ENCODE measurements around the gene TRIM59.

Gene TRIM59

DNA sequence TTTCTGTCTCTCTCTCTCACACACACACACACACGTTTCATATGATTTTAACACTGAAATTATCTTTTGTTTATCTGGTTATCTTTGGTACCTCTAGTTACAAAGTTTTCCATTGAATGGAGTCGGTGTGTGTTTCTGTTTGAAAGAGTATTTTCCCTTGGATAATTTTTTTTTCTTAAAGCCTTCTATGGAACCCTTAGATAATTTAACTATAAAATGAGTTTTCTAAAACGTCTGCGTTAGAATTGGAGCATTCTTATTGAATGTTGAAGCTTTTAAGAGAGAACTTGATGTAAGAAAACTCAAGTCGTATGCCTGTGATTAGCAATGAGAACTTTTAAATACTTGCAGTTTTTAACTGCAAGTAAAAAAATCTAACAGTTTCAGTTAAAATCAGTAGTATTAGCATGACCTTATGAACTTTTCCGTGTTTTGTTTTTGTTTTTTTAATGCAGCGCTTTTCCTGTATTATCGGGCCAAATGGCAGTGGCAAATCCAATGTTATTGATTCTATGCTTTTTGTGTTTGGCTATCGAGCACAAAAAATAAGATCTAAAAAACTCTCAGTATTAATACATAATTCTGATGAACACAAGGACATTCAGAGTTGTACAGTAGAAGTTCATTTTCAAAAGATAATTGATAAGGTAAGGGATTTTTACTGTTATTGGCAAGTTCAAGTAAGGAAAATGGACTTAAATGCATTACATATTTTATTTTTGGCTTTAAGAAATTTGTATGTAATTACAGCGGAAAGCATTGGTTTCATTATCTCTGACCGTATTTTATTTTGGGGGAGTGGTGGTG lies 47.2 kb downstream of the TRIM59 start:
- no peak for DNase-seq (ENCODE audit: low read depth)

DNA sequence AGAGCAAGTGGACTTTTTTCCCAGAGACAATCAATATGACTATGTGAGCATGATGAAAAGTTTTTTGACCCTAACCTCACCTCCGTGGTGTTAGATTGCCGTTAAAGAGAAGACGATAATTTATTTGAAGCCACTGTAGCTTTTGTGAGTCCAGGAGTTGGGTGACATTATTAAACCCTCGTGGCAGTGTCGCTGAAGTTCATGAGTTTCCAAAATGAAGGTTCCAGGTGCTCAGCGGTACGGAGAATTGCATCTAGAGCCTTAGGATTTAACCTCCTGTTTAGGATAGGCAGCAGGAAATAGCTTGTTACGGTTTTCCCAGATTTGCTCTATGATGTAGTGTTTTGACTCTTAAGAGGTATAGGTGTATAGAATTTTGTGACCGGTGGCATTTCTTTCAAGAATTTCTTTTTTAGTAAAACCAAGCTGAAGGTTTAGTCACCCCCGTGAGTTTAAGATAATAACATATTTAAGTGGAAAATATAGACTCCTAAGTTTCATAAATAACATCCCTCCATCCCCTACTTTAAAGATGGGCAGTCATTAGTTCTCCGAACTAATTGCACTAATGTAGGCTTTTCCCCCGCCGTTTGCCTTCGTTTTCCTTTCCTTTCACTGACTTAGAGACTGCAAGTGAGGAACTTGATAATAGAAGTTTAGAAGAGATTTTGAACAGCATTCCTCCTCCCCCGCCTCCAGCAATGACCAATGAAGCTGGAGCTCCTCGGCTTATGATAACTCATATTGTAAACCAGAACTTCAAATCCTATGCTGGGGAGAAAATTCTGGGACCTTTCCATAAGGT lies 48.1 kb downstream of the TRIM59 start:
- DNase-seq (ENCODE audit: low read depth) = no peak

DNA sequence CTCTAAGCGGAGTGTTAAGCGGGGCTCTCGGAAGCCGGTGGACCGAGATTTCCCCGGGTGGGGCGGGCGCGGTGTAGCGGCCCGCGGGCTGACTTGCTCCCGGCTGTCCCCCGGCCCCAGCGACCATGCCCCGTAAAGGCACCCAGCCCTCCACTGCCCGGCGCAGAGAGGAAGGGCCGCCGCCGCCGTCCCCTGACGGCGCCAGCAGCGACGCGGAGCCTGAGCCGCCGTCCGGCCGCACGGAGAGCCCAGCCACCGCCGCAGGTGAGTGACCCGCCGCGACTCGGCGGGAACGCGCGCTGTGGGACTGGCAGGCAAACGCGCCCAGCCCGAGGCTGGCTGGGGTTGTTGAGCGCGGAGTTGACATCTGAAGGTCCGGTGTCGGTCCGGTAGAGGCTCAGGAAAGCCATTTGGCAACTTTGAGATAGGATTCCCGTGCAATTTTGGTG lies 48.9 kb downstream of the TRIM59 start:
- no peak for DNase-seq (ENCODE audit: low read depth)

DNA sequence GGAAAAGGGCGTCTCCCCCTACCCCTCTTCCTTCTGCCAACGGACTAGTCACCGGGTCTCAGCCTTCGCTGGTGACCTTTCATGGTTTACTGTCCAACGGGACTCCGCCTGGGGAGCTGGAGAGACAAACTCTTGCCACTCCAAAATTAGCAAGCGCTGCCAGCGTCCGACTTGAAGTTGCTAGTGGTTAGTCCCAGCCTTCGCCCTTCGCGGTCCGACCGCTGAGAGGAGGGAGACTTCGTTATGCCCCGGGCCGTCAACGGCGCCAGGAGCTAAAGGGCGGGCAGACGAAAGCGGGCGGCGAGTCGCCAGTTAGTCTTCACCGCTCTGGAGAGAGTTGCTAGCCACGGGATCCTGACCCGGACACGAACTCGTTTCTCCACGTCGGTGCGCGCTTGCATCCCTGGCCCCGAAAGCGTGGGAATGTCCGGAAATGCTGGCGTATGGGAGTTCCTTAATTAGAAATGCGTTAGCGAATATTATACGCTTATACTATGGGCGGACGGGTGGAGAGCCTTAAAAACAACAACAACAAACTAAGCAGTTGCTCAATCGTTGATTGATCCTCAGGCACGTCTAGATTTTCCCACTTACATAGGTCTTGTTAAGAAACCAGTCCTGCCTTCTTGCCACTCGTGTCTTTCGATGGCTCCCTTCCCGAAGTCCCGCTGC lies 49.4 kb downstream of the TRIM59 start:
- peak; percentile 20 for DNase-seq (ENCODE audit: low read depth)

DNA sequence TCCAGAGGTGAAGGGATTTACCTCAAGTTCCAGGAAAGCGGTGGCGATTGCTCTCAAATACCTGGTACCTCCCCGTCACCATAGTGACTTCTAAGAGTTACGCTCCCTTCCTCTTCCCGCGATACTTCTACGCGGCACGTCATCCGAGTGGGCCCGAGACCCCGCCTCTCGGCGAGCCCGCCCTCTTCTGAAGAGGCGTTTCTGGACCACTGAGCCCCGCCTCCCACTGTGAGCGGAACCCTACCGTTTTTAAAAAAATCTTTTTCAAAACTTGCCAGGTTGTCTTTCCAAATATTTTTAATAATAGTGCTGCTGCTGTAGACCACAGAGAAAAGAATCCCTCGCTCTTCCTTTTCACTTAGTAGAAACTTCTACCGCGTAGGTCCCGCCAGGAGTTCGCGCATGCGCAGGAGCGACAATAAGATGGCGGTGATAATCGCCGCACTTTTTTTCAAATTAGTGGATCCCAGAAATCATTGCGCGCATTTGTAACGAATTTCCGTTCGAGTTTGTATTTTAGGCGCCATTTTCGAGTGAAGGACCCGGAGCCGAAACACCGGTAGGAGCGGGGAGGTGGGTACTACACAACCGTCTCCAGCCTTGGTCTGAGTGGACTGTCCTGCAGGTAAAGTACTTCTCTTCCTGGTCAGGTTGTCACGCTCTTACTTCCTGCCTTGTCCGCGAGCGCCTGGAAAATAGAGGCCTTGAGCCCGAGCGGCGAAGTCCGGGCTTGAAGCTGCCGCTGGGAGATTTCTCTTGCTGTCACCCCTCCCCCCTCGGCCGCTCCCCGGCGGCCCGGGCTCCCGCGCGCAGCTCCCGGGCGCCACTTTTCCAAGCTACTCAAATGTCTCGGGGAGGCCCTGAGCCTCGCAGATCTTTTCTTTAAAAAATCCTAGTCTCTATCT lies 50.2 kb downstream of the TRIM59 start, which contains the start of the genes IFT80 and SMC4:
Gene IFT80 (minus strand): TSS at position 101 of the 905 bp plus-strand sequence. CDS start 14,625 bp downstream, outside the sequence.
Gene SMC4 (plus strand): TSS at position 526 of the 905 bp plus-strand sequence. CDS start 1,177 bp downstream, outside the sequence.
- DNase-seq (ENCODE audit: low read depth) = peak; percentile 79

DNA sequence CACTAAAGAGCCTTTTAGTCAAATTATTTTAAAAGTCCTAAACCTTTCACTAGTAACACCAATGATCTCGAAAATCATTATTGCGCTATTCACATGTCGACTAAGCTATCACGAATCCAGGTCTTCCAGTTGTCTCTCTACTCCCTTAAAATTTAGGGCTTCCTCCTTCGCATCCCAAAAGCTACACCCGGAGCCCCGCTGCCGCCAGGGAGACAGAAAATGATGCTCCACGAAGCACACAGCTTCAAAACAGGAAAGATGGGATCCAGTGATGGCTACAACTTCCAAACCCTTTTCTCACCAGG lies 50.8 kb downstream of the TRIM59 start:
- no peak for DNase-seq (ENCODE audit: low read depth)

DNA sequence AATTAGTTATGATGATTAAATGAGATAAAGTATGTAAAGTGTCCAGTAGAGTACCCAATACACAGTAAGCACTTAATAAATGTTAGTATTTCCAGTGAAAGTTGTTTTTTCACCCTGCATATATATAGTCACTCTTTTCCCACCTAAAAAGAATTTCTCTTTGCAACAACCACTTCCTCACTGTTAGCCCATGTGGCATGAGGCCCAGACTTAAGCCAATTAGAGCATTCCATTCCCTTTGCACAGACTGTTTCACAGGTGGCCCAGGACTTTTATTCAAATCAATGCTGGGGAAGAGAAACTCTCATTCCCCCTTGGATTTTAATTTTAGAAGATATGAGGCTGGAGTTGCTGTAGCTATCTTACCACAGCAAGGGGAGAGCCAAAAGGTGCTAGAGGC lies 54.3 kb downstream of the TRIM59 start:
- no peak for DNase-seq (ENCODE audit: low read depth)

DNA sequence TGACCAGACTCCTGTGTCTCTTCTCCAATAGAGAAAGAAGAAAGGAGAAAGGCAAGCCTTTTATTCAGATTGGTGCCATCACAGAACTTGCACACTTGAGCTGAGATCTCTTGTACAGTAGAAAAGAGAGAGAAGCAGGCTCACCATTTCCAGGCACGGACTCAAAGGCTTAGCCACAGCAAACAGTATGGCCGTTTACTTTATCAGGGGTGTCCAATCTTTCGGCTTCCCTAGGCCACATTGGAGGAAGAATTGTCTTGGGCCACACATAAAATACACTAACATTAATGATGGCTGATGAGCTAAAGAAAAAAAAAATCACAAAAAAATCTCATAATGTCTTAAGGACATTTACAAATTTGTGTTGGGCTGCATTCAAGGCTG lies 55.6 kb downstream of the TRIM59 start:
- DNase-seq (ENCODE audit: low read depth) = no peak

DNA sequence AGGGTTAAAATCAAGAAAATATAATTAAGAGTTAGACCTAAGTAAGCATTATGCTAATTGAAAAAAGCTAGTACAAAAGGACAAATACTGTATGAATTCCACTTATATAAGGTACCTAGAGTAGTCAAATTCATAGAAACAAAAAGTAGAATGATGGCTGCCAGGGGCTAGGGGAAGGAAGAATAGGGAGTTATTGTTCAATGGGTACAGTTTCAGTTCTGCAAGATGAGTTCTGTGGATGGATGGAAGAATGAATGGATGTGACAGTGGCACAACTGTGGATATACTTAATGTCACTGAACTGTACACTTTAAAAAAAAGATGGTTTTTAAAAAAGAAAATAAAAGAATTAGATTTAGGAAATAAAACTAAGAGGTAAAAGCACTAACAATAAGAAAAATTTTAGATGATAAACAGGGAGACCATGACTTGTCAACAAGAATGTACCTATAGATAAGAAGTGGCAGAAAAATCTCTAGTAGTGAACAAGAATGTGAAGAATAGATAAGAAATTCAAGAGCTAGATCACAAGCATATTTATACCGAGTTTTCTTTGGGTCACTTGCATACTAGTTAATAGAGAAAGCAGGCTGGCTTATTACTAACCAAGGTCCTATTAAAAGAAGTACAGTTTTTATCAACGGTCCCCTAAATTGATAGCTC lies 56.1 kb downstream of the TRIM59 start:
- no peak for DNase-seq (ENCODE audit: low read depth)

DNA sequence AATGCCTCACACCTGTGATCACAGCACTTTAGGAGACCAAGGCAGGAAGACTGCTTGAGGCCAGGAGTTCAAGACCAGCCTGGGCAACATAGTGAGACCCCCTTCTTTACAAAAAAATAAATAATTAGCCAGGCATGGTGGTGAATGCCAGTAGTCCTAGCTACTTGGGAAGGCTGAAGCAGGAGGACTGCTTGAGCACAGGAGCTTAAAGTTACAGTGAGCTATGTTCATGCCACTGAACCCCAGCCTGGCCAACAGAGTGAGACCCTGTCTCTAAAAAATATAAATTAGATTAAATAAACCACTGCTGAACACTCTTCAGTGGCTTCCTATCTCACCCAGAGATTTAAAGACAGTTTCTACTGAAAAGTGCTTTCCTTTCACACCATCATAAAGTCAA lies 56.8 kb downstream of the TRIM59 start:
- no peak for DNase-seq (ENCODE audit: low read depth)

DNA sequence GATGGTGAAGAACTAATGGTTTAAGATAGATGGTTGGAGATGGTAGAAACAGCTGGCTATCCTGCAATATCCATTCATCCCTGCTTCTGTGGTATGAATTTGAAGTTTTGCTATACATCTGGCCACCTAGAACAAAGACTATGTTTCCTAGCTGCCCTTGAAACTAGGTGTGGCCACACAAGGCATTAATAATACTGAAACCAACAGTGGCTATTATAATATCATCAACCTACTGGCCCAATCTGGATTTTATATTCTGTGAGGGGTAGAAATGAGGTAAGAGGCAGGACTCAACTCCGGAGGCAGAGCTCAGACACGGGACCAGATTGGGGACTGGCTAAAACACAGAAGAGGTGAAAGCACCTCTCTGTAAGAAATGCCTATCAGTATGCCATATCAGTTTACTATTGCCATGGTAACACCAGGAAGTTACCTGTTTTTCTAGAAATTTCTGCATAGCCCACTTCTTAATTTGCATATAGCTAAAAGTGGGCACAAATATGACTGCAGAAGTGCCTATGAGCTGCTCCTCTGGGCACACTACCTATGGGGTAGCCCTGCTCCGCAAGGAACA lies 58.9 kb downstream of the TRIM59 start:
- DNase-seq (ENCODE audit: low read depth) = no peak
